WERI-Rb-1 (cell line): ENCODE data around the gene SETBP1.

Experiments used
- DNase-seq: peaks from one replicate; pipeline ENCODE4 v3.0.0-alpha.2; 2020
- H3K27ac ChIP-seq: fragments of 250-450 bp; sonication (Bioruptor Pico); 2 replicates; pipeline ENCODE4 v1.5.1; 2020; ENCODE audit warnings: mild to moderate bottlenecking, moderate library complexity
- H3K27me3 ChIP-seq: fragments of 250-450 bp; sonication (Bioruptor Pico); 2 replicates; pipeline ENCODE4 v1.5.1; 2021; ENCODE audit warnings: mild to moderate bottlenecking, low read depth, moderate library complexity; ENCODE audit not compliant: insufficient read depth, severe bottlenecking
- H3K36me3 ChIP-seq: fragments of 250-450 bp; sonication (Bioruptor Pico); 2 replicates; pipeline ENCODE4 v1.5.1; 2020; ENCODE audit warnings: mild to moderate bottlenecking, moderate library complexity
- H3K4me3 ChIP-seq: 2 replicates; pipeline ENCODE4 v1.5.1; 2011; ENCODE audit warnings: low read depth, mild to moderate bottlenecking, control low read depth, low read length
- H3K9me3 ChIP-seq: fragments of 250-450 bp; sonication (Bioruptor Pico); 2 replicates; pipeline ENCODE4 v1.5.1; 2021; ENCODE audit warnings: mild to moderate bottlenecking, moderate library complexity; ENCODE audit not compliant: severe bottlenecking
- TF ChIP-seq, protein P1 (sequence below): IDR thresholded peaks from 2 replicates; pipeline ENCODE4 v1.5.1; 2011; ENCODE audit warnings: low read depth, mild to moderate bottlenecking, control low read depth, inconsistent platforms, low read length

The SETBP1 gene

DNA sequence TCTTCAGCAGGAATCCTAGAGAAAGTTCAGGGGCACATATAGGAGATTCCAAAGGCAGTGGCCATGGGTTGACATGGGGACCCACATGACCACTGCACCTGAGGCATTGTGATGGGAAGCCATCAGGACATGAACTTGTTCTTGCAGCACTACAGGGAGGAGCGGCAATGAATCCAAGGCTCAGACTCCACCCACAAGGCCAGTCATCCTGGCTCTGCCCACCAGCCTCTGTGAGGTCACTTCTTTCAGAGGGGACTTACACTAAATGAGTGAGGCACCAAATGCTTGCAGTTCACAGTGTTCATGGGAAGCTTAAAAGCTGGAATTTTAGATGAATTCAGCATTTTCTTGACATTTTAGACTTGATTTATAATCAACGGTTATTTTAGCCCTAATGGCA, 254.2 kb downstream of the SETBP1 start:
- Histone ChIP-seq H3K27ac (no peak overlapping the region), H3K4me3 (no peak overlapping the region), H3K36me3 (no peaks in the 10 kb centered on the region), H3K9me3 (peaks cover 2% of the 10 kb centered on the region), H3K27me3 (no peaks in the 10 kb centered on the region)
- no peak for DNase-seq
- TF ChIP-seq, protein P1, sequence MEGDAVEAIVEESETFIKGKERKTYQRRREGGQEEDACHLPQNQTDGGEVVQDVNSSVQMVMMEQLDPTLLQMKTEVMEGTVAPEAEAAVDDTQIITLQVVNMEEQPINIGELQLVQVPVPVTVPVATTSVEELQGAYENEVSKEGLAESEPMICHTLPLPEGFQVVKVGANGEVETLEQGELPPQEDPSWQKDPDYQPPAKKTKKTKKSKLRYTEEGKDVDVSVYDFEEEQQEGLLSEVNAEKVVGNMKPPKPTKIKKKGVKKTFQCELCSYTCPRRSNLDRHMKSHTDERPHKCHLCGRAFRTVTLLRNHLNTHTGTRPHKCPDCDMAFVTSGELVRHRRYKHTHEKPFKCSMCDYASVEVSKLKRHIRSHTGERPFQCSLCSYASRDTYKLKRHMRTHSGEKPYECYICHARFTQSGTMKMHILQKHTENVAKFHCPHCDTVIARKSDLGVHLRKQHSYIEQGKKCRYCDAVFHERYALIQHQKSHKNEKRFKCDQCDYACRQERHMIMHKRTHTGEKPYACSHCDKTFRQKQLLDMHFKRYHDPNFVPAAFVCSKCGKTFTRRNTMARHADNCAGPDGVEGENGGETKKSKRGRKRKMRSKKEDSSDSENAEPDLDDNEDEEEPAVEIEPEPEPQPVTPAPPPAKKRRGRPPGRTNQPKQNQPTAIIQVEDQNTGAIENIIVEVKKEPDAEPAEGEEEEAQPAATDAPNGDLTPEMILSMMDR: no peak

DNA sequence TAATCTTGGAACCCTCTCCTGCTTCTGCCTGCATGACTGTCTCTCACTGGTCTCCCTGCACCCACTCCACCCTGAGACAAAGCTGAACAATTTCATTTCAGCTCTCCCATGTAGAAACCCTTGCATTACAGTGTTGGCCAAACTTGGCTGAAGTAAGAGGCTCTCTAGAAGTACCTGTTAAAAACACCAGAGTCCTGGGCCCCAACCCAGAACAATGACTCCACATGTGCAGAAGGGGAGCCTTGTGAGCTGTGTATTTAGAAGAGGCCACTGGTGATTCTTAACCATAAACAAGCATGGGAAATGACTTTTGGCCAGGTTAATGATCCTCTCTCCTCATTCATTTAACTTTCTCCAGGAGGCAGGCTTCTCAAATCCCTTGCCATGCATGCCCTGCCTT, 254.8 kb downstream of the SETBP1 start:
- Histone ChIP-seq H3K27me3 (no peaks in the 10 kb centered on the region), H3K36me3 (no peaks in the 10 kb centered on the region), H3K9me3 (peaks cover 2% of the 10 kb centered on the region), H3K27ac (no peak overlapping the region), H3K4me3 (no peak overlapping the region)
- TF ChIP-seq, protein P1: no peak
- no peak for DNase-seq

DNA sequence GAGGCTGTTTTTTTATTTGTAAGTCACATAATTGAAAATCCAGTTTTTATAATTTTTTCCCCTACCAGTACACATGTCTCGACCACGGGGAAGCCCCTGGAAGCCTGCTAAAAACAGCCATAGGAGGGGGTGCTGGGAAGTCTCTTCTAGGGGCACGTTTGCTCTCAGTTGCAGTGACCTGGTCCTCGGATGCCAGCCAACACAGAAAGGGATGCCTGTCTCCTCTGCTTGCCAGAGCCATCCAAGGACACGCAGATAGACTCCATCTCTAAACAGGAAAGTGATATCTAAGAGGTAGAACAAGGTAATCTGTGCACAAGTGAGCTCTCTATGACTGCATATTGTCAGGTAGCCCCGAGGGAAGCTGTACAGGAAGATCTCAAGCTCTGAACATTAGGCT, 255.8 kb downstream of the SETBP1 start:
- Histone ChIP-seq H3K9me3 (peaks cover 2% of the 10 kb centered on the region), H3K27me3 (no peaks in the 10 kb centered on the region), H3K4me3 (no peak overlapping the region), H3K36me3 (no peaks in the 10 kb centered on the region), H3K27ac (no peak overlapping the region)
- no peak for DNase-seq
- TF ChIP-seq, protein P1: no peak

DNA sequence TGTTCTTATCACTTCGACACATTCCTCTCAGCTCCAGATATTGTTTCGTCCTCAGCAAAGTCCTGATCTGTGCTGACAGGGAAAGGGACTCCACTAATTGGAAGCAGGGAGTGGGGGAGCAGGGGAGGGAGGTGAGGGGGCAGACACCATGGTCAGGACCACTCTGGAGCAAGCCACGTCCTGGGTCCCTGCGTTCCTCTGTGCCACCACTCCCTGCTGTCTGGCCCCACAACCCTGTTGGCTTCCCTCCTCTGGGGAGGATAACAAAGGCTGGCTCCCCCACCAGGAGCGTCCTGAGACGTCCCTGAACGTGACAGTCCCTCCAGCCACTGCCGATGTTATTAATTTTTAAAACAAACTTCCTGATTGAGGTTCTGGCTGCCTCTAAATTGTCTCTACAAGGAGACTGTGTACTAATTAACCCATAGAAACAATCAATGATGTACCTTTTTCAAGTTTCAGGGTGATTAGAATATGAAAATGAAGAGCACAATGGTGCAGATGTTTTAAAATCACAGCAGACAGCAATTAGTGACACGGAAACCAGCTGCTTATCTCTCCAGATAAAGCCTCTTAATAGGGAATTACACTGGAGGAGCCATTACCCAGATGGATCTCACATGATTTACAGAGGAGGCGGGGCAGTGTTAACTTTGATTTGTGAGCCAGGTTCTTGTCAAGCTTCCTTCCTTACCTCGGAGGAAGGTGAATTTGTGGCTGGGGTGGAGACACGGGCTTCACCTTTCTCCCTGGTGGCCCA, 257.5 kb downstream of the SETBP1 start:
- no peak overlapping the region for H3K27ac ChIP-seq
- H3K27me3 ChIP-seq: no peaks in the 10 kb centered on the region
- no peaks in the 10 kb centered on the region for H3K36me3 ChIP-seq
- TF ChIP-seq, protein P1: no peak
- DNase-seq: peak; percentile 77
- H3K9me3 ChIP-seq: peaks cover under 1% of the 10 kb centered on the region
- peak overlapping the region; percentile 29; the same call in 1 of the 2 replicates for H3K4me3 ChIP-seq

DNA sequence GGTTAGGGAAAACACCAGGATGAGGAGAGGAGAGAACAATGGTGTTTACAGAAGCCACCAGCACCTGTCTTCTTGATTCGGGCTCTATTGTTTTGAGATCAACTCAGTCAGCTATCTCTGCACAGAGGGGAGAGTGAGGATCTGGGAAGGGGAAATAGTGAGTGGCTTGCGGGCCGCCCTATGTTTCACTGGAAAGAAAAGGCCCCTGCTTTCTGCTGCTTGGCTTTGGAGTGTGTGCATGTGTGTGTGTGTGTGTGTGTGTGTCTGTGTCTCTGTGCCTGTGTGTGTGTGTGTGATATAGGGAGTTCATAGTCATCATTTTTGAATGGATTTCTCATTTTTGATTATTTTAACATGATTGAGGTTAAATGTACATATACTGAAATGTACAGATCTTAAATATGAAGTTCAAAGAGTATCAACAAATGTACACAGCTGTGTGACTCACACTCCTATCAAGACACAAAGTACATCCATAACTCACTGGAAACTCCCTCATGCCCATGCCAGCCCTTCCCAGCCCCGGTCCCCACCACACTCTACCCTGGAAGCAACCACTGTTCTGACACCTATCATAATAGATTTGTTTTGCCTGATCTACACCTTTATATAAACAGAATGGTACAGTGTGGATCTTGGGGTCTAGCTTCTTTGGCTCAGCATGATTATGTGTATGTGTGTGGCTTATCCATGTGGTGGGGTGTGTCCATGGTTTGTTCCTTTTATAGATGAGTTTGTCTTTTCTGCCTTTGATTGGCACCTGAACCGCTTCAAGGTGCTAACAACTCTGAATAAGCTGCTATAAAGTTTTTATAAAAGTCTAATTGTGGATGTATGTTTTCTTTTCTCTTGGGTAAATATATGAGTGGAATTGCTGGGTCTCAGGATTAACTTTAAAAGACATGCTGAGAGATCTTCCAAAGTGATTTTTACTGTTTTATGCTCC, 258.3 kb downstream of the SETBP1 start:
- no peak overlapping the region for H3K4me3 ChIP-seq
- TF ChIP-seq, protein P1: no peak
- DNase-seq: no peak
- no peaks in the 10 kb centered on the region for H3K36me3 ChIP-seq
- H3K27me3 ChIP-seq: no peaks in the 10 kb centered on the region
- no peaks in the 10 kb centered on the region for H3K9me3 ChIP-seq
- H3K27ac ChIP-seq: no peak overlapping the region
